ENCODE results near the gene MIB2. TPM values are rescaled to one million over a fixed set of nuclear protein-coding genes. Genes with fewer than 3 reads are reported as not detected.

MIB2 gene
- total RNA-seq, 2 experiments from 2014 or later, result 27.6 to 31.7 TPM

DNA sequence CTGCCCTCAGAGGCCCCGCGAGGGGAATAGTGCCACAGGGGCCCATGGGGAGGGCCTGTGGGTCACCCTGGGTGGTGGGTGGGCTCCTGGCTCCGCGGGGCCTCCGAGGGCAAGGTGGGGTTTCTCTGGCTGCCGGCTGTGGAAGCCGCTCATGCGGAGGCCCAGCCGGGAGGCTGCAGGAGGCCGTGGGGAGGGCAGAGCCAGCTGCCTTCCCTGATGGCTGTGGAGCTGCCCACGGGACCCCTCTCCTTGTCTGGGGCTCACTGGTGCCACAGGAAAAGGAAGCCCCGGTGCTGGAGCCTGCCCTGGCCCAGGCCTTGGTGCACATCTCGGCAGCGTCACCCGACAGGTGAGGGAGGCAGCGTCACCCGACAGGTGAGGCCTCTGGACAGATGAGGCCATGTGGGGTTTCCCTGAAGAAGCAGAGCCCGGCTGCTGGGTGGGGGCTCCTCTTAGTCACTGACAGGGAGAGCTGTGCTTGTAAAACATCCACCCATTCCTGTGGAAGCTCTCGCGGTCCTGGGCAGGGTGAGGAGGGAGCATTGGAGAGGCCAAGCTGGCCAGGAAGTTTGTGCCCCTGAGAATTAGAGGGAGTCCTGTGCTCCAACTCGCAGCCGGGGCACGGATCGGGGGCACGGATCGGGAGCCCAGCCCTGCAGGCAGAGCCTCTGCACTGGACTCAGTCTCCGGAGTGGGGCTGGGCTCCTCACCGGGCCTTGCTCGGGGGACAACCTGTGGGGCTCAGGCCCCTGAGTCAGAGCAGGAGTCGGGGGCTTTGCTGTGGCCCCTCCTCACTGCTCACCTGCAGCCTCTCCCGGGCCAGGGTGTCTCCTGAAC is 6.1 kb downstream of the MIB2 start:
- CTCF ChIA-PET, result interaction anchor here (1.1 kb wide), 1 partner anchor 7 kb away, joined by 3 read pairs; no protein-coding TSS in a partner anchor
- no peak for DNase-seq

DNA sequence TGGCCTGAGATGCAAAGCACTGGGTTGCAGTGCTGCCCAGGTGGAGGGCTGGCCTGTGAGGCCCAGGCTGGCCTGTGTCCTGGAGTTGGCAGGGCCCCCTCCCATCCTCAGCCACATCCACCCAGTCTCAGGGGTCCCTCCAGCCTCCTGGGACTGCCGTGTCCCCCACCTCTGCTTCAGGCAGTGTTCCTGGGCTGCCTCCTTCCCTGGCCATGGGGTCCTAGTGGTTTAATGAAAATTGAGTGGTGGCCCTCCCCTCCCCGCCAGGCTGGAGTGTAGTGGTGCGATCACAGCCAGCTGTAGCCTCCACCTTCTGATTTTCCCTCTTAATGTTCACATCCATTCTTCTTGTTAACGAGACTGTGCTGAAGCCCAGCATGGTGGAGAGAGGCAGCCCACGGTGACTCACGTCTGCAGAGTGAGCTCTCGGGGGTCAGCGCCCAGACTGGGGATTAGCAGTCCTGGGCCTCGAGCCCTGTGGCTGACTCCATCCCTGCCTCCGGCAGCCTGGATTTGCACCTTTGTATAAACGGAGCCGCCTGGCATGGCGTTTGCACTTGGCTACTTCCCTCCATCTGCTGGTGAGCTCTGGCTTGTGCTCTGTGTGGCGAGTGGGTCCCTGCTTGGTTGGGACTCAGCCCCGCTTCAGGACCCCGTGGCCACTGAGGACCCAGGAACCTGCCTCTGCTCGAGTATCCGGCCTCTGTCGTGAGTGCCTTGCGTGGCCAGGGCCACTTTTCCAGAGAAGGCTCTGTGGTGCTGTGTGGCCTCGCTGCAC is 6.9 kb downstream of the MIB2 start:
- no peaks in the 10 kb centered on the region for H3K36me3 Mint-ChIP-seq (ENCODE audit: low read depth)
- peaks cover 2% of the 10 kb centered on the region for H3K4me1 Mint-ChIP-seq (ENCODE audit: low read depth)
- no peaks in the 10 kb centered on the region for H3K27me3 Mint-ChIP-seq (ENCODE audit: low read depth)
- DNase-seq, result no peak
- no peak overlapping the region for H3K27ac Mint-ChIP-seq
- no peak overlapping the region for H3K4me3 Mint-ChIP-seq
- intact Hi-C loops (cut with micrococcal nuclease), result no loop called here
- H3K9me3 Mint-ChIP-seq, result no peaks in the 10 kb centered on the region
- CTCF ChIA-PET, result no interaction called here

More for the DNA sequence above, 6.1 kb downstream of the MIB2 start:
- intact Hi-C loops (cut with micrococcal nuclease), result no loop called here
- H3K36me3 Mint-ChIP-seq (ENCODE audit: low read depth), result no peaks in the 10 kb centered on the region
- H3K27me3 Mint-ChIP-seq (ENCODE audit: low read depth), result no peaks in the 10 kb centered on the region
- H3K27ac Mint-ChIP-seq, result no peak overlapping the region
- no peak overlapping the region for H3K4me3 Mint-ChIP-seq
- peaks cover 9% of the 10 kb centered on the region for H3K4me1 Mint-ChIP-seq (ENCODE audit: low read depth)
- H3K9me3 Mint-ChIP-seq, result no peaks in the 10 kb centered on the region

DNA sequence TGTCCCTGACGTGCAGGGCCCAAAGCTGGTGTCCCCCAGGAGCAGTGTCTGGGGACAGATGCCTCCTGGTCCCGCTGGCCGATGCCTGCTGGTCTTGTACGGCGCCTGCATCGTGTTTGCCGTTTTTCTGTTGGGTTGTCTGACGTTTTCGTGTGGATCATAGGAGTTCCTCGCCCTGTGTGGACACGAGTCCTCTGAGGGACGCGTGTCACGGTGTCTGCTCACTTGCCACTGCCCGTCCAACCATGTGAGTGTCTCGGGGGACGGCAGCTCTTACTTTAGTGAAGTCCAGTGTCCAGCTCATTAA is 7.4 kb downstream of the MIB2 start:
- no peaks in the 10 kb centered on the region for H3K27me3 Mint-ChIP-seq (ENCODE audit: low read depth)
- DNase-seq, result no peak
- H3K4me1 Mint-ChIP-seq (ENCODE audit: low read depth), result no peaks in the 10 kb centered on the region
- no peaks in the 10 kb centered on the region for H3K9me3 Mint-ChIP-seq
- H3K4me3 Mint-ChIP-seq, result no peak overlapping the region
- H3K36me3 Mint-ChIP-seq (ENCODE audit: low read depth), result no peaks in the 10 kb centered on the region
- CTCF ChIA-PET, result no interaction called here
- H3K27ac Mint-ChIP-seq, result no peak overlapping the region
- intact Hi-C loops (cut with micrococcal nuclease), result no loop called here

DNA sequence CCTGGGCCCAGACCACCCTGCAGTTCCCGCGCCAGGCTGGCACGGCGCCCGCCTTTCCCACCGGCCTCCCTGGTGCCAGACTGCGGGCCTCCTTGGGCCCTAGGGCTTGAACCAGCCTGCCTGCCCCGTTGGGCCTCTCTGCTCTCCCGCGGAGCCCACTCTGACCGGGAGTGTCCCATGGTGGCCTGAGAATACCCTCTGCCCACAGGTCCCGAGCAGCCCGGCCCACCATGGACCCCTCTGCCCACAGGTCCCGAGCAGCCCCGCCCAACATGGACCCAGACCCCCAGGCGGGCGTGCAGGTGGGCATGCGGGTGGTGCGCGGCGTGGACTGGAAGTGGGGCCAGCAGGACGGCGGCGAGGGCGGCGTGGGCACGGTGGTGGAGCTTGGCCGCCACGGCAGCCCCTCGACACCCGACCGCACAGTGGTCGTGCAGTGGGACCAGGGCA is 7.9 kb downstream of the MIB2 start:
- Mint-ChIP-seq H3K4me1 (ENCODE audit: low read depth) (no peaks in the 10 kb centered on the region), H3K27me3 (ENCODE audit: low read depth) (no peaks in the 10 kb centered on the region), H3K9me3 (no peaks in the 10 kb centered on the region), H3K36me3 (ENCODE audit: low read depth) (no peaks in the 10 kb centered on the region), H3K4me3 (no peak overlapping the region), H3K27ac (no peak overlapping the region)
- CTCF ChIA-PET, result no interaction called here
- DNase-seq, result no peak
- intact Hi-C loops (cut with micrococcal nuclease), result no loop called here

DNA sequence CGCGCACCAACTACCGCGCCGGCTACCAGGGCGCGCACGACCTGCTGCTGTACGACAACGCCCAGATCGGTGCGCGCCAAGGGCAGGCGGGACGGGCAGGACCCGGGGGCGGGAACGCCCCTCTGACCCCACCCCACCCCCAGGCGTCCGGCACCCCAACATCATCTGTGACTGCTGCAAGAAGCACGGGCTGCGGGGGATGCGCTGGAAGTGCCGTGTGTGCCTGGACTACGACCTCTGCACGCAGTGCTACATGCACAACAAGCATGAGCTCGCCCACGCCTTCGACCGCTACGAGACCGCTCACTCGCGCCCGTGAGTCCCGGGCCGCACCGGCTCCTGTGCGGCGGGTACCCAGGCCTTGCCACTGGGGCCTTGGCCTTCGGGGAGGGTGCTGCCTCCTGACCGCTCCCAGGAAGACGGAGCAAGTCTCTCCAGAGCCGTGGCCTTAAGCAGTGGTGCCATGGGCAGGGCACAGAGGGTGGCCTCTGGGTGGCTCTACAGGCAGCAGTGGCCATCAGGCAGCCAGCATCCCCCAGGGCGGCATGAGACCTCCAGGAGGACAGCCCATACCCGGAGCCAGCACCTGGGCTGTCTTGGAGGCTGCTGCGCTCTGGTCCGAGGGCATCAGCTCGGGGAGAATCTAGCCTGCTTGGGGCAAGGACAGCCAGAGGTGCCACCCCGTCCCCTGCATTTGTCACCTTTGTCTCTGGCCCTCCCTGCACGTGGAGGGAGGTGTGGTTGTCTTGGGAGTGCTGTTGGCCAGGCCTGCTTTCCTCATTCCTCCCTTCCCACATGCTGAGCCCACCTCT is 8.5 kb downstream of the MIB2 start:
- Mint-ChIP-seq H3K27ac (no peak overlapping the region), H3K36me3 (ENCODE audit: low read depth) (no peaks in the 10 kb centered on the region), H3K4me3 (no peak overlapping the region), H3K27me3 (ENCODE audit: low read depth) (no peaks in the 10 kb centered on the region), H3K9me3 (no peaks in the 10 kb centered on the region), H3K4me1 (ENCODE audit: low read depth) (no peaks in the 10 kb centered on the region)
- CTCF ChIA-PET, result no interaction called here
- DNase-seq, result no peak
- intact Hi-C loops (cut with micrococcal nuclease), result no loop called here

DNA sequence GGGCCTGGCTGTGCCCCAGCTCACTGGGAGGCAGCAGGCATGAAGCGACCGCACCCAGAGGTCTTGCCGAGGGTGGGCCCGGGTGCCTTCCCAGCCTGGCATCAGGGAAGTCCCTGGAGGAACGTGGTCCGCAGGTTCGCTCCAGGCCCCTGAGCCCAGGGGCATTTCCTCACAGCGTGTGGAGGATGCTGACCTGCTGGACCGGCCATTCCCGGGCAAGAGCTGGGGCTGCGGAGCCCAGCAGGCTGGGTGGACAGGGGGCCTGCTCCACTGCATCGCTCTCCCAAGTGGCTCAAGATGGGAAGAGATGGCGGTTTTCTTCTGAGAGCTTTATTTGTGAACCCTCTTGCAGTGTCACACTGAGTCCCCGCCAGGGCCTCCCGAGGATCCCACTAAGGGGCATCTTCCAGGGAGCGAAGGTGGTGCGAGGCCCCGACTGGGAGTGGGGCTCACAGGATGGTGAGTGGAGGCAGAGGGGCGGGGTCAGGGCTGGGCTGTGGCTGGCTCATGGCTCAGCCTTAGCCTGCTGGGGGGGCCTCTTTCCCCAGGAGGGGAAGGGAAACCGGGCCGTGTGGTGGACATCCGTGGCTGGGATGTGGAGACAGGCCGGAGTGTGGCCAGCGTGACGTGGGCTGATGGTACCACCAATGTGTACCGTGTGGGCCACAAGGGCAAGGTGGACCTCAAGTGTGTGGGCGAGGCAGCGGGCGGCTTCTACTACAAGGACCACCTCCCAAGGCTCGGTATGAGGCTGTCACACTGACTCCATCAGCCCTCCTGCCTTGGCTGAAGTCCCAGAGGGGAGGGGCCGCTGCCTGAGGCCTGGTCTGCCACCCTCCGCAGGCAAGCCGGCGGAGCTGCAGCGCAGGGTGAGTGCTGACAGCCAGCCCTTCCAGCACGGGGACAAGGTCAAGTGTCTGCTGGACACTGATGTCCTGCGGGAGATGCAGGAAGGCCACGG is 9.4 kb downstream of the MIB2 start:
- intact Hi-C loops (cut with micrococcal nuclease), result no loop called here
- Mint-ChIP-seq H3K4me3 (no peak overlapping the region), H3K27ac (no peak overlapping the region), H3K4me1 (ENCODE audit: low read depth) (no peaks in the 10 kb centered on the region), H3K27me3 (ENCODE audit: low read depth) (no peaks in the 10 kb centered on the region), H3K36me3 (ENCODE audit: low read depth) (no peaks in the 10 kb centered on the region), H3K9me3 (no peaks in the 10 kb centered on the region)
- no peak for DNase-seq
- CTCF ChIA-PET, result no interaction called here

DNA sequence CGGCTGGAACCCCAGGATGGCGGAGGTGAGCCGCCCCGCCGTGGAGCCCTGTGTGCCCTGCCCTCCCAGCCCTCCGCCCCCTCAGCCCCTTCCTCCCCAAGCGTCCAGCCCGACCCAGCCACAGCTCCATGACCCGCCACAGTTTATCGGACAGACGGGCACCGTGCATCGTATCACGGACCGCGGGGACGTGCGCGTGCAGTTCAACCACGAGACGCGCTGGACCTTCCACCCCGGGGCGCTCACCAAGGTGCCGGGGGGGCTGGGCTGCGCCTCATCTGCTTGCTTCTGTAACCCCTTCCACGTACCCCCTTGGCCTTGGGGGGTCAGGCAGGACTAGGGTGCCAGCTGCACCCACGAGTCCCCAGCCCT is 10.1 kb downstream of the MIB2 start:
- peaks cover 2% of the 10 kb centered on the region for H3K27me3 Mint-ChIP-seq (ENCODE audit: low read depth)
- no peak overlapping the region for H3K27ac Mint-ChIP-seq
- DNase-seq, result no peak
- H3K36me3 Mint-ChIP-seq (ENCODE audit: low read depth), result peaks cover 2% of the 10 kb centered on the region
- no peak overlapping the region for H3K4me3 Mint-ChIP-seq
- CTCF ChIA-PET, result no interaction called here
- H3K9me3 Mint-ChIP-seq, result no peaks in the 10 kb centered on the region
- intact Hi-C loops (cut with micrococcal nuclease), result no loop called here
- H3K4me1 Mint-ChIP-seq (ENCODE audit: low read depth), result peaks cover 2% of the 10 kb centered on the region

DNA sequence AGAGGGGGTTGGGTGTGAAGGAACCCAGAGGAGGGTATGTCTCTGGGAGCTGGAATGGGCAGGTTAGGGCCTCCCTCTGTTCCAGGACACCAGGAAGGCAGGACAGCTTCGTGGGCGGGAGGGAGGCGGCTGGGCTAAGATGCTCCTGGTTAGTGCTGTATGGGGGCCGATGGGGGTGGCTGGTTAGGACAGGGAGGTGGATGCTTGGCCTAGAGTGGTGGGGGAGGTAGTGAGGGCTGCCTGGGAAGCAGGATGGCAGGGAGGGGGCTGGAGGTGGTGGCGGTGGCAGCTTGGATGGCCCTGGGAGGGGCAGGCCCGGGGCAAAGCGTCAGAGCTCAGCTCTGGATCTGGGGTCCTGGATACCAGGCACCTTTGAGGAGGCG is 10.5 kb downstream of the MIB2 start:
- peaks cover 3% of the 10 kb centered on the region for H3K4me1 Mint-ChIP-seq (ENCODE audit: low read depth)
- no peak overlapping the region for H3K4me3 Mint-ChIP-seq
- no peaks in the 10 kb centered on the region for H3K9me3 Mint-ChIP-seq
- peaks cover 3% of the 10 kb centered on the region for H3K27me3 Mint-ChIP-seq (ENCODE audit: low read depth)
- CTCF ChIA-PET, result no interaction called here
- no peak overlapping the region for H3K27ac Mint-ChIP-seq
- DNase-seq, result no peak
- peaks cover 2% of the 10 kb centered on the region for H3K36me3 Mint-ChIP-seq (ENCODE audit: low read depth)
- intact Hi-C loops (cut with micrococcal nuclease), result no loop called here

DNA sequence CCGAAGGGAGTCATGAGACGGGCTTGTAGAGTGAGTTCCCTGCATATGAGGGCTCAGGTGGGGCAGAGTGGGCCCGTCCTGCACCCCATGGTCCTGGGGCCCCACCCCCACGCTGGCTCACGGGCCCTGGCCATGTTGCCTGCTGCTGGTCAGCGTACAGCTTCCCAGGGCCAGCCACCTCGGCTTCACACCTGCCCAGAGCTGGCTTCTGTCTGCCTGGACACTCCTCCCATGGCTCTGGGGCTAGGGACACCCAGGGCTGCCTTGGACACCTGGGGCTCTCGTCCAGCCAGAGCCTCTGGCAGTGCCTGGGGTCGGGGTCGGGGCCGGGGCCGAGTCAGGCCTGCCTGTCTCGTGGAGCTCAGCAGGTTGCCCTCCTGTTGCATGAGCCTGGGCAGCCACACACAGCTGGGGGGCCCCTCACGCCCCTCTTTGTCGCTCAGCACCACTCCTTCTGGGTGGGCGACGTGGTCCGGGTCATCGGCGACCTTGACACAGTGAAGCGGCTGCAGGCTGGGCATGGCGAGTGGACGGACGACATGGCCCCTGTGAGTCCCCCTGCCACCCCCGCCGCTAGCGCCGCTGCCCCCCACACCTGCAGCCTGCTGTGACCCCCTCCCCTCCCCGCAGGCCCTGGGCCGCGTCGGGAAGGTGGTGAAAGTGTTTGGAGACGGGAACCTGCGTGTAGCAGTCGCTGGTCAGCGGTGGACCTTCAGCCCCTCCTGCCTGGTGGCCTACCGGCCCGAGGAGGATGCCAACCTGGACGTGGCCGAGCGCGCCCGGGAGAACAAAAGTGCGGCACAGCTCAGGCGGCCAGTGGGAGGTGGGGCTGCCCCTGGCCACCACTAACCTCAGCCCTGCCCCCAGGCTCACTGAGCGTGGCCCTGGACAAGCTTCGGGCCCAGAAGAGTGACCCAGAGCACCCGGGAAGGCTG is 11.2 kb downstream of the MIB2 start:
- Mint-ChIP-seq H3K9me3 (no peaks in the 10 kb centered on the region), H3K4me1 (ENCODE audit: low read depth) (peaks cover 3% of the 10 kb centered on the region), H3K27me3 (ENCODE audit: low read depth) (peaks cover 3% of the 10 kb centered on the region), H3K27ac (no peak overlapping the region), H3K36me3 (ENCODE audit: low read depth) (peaks cover 2% of the 10 kb centered on the region), H3K4me3 (no peak overlapping the region)
- DNase-seq, result no peak
- intact Hi-C loops (cut with micrococcal nuclease), result no loop called here
- CTCF ChIA-PET, result no interaction called here

DNA sequence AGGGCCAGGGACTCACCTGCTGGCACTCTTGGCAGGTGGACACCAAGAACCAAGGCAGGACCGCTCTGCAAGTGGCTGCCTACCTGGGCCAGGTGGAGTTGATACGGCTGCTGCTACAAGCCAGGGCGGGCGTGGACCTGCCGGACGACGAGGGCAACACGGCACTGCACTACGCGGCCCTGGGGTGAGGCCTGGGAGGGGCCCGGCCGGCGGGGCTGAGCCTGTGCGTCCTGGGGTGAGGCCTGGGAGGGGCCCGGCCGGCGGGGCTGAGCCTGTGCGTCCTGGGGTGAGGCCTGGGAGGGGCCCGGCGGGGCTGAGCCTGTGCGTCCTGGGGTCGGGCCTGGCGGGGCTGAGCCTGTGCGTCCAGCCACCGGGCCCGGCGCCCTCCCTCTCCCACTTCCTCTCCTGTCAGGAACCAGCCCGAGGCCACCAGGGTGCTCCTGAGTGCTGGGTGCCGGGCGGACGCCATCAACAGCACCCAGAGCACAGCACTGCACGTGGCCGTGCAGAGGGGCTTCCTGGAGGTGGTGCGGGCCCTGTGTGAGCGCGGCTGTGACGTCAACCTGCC is 12.0 kb downstream of the MIB2 start:
- no peak for DNase-seq
- Mint-ChIP-seq H3K4me3 (no peak overlapping the region), H3K9me3 (no peaks in the 10 kb centered on the region), H3K4me1 (ENCODE audit: low read depth) (peaks cover 4% of the 10 kb centered on the region), H3K27me3 (ENCODE audit: low read depth) (peaks cover 4% of the 10 kb centered on the region), H3K36me3 (ENCODE audit: low read depth) (peaks cover 2% of the 10 kb centered on the region), H3K27ac (no peak overlapping the region)
- intact Hi-C loops (cut with micrococcal nuclease), result no loop called here
- CTCF ChIA-PET, result no interaction called here

Data from activated naive CD4-positive, alpha-beta T cell treated with anti-CD3 and anti-CD28 coated beads for 36 hours (primary cell).